ENCODE measurements around the gene CETN2.

The CETN2 gene

DNA sequence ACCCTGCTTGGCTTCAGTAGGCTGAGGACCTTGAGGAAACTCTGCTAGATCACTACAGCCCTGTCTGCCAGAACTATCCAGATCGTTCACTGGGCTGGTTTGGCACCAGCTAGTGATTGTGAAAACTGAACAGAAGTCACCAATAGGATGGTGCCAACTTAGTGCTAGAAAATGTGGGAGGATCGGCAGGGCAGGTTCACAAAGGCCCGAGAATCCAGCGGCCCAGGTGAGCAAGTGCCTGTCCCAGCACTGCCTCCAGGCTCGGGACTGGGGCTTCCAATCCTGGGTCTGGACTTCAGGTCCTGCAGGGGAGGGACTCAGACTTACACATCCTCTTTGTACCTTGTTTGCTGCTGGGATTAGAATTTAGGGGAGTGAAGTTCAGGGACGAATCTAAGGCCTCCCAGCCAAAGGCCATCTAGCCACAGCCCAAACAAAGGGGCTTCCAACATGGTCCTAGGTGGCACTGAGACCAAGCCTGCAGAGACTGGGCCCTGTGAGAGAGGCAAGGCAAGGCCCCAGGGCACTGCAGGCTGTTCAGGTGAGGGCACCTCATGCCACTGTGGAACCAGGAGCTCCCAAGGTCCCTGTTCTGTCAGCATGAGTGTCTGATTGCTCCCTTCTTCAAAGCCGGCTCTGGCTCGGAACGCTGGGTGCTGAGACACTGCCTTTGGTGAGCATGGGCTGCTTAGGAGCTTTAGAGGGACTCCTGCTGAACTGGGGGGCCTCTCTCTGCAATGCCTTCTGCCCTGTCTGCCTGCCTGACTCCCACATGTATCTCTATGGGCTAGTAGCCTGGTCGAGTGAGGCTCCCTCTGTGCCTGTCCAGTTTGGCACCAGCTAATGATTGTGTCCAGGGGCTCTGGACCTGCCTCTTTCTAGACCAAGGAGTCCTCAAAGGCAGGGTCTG lies 46.6 kb upstream of the CETN2 start:
- no peak overlapping the region for H3K27ac ChIP-seq (ENCODE audit: extremely low read depth, low read depth, low read length)
- H3K4me3 ChIP-seq (ENCODE audit: low read depth, low read length) = no peak overlapping the region
- no peaks in the 10 kb centered on the region for H3K36me3 ChIP-seq (ENCODE audit: control insufficient read depth in 2 of 2, insufficient read depth in 1 of 2, low read length in 2 of 2)
- CTCF ChIA-PET = interaction anchor here (0.6 kb wide), 1 partner anchor 560 kb away, joined by 3 read pairs; no protein-coding TSS in a partner anchor
- TF ChIP-seq ZNF138 (tag by site-specific recombination; IDR thresholded peaks at IDR 0.05; ENCODE audit: borderline replicate concordance) (no peak), ZNF701 (tag by site-specific recombination; IDR thresholded peaks at IDR 0.05) (no peak), KLF9 (tag by site-specific recombination; IDR thresholded peaks at IDR 0.05; ENCODE audit: low read depth) (no peak), ZNF223 (tag by site-specific recombination; IDR thresholded peaks at IDR 0.05) (no peak), ZNF596 (tag by site-specific recombination; IDR thresholded peaks at IDR 0.05) (no peak), ZNF558 (tag by site-specific recombination; IDR thresholded peaks at IDR 0.05) (no peak), ZNF274 (IDR thresholded peaks at IDR 0.05; ENCODE audit: low read length) (no peak), ZNF274 (tag by site-specific recombination; IDR thresholded peaks at IDR 0.05; ENCODE audit: borderline replicate concordance) (no peak), ZNF555 (tag by site-specific recombination; conservative IDR thresholded peaks at IDR 0.05) (no peak), SALL2 (tag by site-specific recombination; IDR thresholded peaks at IDR 0.05; ENCODE audit: borderline replicate concordance) (no peak), HOXD13 (CRISPR knock-in tag; IDR thresholded peaks at IDR 0.05; ENCODE audit: borderline replicate concordance) (no peak), ZNF501 (tag by site-specific recombination; IDR thresholded peaks at IDR 0.05) (no peak), ZNF133 (tag by site-specific recombination; IDR thresholded peaks at IDR 0.05) (no peak)
- TF ChIP-seq, protein P1, sequence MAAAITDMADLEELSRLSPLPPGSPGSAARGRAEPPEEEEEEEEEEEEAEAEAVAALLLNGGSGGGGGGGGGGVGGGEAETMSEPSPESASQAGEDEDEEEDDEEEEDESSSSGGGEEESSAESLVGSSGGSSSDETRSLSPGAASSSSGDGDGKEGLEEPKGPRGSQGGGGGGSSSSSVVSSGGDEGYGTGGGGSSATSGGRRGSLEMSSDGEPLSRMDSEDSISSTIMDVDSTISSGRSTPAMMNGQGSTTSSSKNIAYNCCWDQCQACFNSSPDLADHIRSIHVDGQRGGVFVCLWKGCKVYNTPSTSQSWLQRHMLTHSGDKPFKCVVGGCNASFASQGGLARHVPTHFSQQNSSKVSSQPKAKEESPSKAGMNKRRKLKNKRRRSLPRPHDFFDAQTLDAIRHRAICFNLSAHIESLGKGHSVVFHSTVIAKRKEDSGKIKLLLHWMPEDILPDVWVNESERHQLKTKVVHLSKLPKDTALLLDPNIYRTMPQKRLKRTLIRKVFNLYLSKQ (tag by site-specific recombination; IDR thresholded peaks at IDR 0.05; ENCODE audit: borderline replicate concordance) = no peak
- POLR2A ChIA-PET = interaction anchor here (1.3 kb wide), 1 partner anchor 8 kb away, joined by 3 read pairs; no protein-coding TSS in a partner anchor
- no peaks in the 10 kb centered on the region for H3K4me1 ChIP-seq (ENCODE audit: control insufficient read depth, insufficient read depth, low read length)
- no peaks in the 10 kb centered on the region for H3K9me3 ChIP-seq (ENCODE audit: control insufficient read depth, insufficient read depth, low read depth, low read length)

DNA sequence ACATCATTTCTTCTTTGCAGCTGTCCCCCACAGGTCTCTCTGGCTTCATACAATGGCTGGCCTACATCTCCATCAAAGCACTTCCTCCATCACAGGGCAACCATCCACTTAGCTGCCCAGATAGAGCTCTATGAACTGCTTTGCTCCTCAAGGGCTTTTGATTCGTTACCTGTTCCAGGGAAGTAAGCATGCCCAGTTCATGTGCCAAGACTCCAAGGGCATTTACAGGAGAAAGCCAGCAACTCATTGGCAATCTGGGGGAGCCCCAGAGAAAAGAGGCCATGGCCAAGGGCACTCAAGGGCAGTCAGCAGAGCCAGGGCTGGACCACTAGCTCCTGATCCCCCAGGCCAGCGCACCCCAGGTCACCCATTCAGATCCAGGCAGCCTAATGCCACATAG lies 42.8 kb upstream of the CETN2 start:
- Histone ChIP-seq H3K9me3 (ENCODE audit: control insufficient read depth, insufficient read depth, low read depth, low read length) (no peaks in the 10 kb centered on the region), H3K36me3 (ENCODE audit: control insufficient read depth in 2 of 2, insufficient read depth in 1 of 2, low read length in 2 of 2) (peaks cover 0 to 25% of the 10 kb centered on the region in 2 experiments; a peak in 1 of 3 replicates), H3K4me1 (ENCODE audit: control insufficient read depth, insufficient read depth, low read length) (no peaks in the 10 kb centered on the region), H3K4me3 (ENCODE audit: low read depth, low read length) (no peak overlapping the region), H3K27ac (ENCODE audit: extremely low read depth, low read depth, low read length) (no peak overlapping the region)
- CTCF ChIA-PET = no interaction called here
- TF ChIP-seq ZNF549 (tag by site-specific recombination; IDR thresholded peaks at IDR 0.05) (no peak), ZNF707 (tag by site-specific recombination; IDR thresholded peaks at IDR 0.05) (no peak), ZNF654 (tag by site-specific recombination; IDR thresholded peaks at IDR 0.05; ENCODE audit: low read depth) (no peak), ZBTB8A (tag by site-specific recombination; IDR thresholded peaks at IDR 0.05) (no peak), ZNF791 (tag by site-specific recombination; IDR thresholded peaks at IDR 0.05) (no peak)
- TF ChIP-seq, protein P2, sequence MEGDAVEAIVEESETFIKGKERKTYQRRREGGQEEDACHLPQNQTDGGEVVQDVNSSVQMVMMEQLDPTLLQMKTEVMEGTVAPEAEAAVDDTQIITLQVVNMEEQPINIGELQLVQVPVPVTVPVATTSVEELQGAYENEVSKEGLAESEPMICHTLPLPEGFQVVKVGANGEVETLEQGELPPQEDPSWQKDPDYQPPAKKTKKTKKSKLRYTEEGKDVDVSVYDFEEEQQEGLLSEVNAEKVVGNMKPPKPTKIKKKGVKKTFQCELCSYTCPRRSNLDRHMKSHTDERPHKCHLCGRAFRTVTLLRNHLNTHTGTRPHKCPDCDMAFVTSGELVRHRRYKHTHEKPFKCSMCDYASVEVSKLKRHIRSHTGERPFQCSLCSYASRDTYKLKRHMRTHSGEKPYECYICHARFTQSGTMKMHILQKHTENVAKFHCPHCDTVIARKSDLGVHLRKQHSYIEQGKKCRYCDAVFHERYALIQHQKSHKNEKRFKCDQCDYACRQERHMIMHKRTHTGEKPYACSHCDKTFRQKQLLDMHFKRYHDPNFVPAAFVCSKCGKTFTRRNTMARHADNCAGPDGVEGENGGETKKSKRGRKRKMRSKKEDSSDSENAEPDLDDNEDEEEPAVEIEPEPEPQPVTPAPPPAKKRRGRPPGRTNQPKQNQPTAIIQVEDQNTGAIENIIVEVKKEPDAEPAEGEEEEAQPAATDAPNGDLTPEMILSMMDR (tag by site-specific recombination; IDR thresholded peaks at IDR 0.05) = no peak
- TF ChIP-seq, protein P3, sequence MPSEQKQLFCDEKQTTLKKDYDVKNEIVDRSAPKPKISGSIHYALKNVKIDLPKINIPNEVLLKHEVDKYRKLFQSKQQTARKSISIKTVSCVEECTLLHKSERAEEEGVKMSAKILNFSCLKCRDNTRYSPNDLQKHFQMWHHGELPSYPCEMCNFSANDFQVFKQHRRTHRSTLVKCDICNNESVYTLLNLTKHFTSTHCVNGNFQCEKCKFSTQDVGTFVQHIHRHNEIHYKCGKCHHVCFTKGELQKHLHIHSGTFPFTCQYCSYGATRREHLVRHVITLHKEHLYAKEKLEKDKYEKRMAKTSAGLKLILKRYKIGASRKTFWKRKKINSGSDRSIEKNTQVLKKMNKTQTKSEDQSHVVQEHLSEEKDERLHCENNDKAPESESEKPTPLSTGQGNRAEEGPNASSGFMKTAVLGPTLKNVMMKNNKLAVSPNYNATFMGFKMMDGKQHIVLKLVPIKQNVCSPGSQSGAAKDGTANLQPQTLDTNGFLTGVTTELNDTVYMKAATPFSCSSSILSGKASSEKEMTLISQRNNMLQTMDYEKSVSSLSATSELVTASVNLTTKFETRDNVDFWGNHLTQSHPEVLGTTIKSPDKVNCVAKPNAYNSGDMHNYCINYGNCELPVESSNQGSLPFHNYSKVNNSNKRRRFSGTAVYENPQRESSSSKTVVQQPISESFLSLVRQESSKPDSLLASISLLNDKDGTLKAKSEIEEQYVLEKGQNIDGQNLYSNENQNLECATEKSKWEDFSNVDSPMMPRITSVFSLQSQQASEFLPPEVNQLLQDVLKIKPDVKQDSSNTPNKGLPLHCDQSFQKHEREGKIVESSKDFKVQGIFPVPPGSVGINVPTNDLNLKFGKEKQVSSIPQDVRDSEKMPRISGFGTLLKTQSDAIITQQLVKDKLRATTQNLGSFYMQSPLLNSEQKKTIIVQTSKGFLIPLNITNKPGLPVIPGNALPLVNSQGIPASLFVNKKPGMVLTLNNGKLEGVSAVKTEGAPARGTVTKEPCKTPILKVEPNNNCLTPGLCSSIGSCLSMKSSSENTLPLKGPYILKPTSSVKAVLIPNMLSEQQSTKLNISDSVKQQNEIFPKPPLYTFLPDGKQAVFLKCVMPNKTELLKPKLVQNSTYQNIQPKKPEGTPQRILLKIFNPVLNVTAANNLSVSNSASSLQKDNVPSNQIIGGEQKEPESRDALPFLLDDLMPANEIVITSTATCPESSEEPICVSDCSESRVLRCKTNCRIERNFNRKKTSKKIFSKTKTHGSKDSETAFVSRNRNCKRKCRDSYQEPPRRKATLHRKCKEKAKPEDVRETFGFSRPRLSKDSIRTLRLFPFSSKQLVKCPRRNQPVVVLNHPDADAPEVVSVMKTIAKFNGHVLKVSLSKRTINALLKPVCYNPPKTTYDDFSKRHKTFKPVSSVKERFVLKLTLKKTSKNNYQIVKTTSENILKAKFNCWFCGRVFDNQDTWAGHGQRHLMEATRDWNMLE (tag by site-specific recombination; conservative IDR thresholded peaks at IDR 0.05; ENCODE audit: low read depth) = no peak
- POLR2A ChIA-PET = no interaction called here
